Stimulated activated CD4-positive, alpha-beta T cell treated with anti-CD3 and anti-CD28 coated beads, Interleukin-12 subunit alpha, Interleukin-12 subunit beta, amount 100 ng/mL, for 48 hours (primary cell): Measurements from ENCODE around the gene TCERG1L.
"Not testable (repeated sequence)": the region's sequence is repeated elsewhere in the genome, so short reads cannot be mapped to it uniquely, and the experiment has no call there.

Source experiments
- DNase-seq, 3 donors: peaks; one replicate each; pipeline ENCODE4 v3.0.0-alpha.2; 2020; ENCODE audit warnings: low read depth in 2 of 3, low spot score in 1 of 3

TCERG1L gene

GRCh38 chr10:131090761-131091661 is 220.5 kb downstream of the TCERG1L start:
- no peak for DNase-seq

GRCh38 chr10:131089861-131090260 is 221.7 kb downstream of the TCERG1L start:
- no peak for DNase-seq

DNA sequence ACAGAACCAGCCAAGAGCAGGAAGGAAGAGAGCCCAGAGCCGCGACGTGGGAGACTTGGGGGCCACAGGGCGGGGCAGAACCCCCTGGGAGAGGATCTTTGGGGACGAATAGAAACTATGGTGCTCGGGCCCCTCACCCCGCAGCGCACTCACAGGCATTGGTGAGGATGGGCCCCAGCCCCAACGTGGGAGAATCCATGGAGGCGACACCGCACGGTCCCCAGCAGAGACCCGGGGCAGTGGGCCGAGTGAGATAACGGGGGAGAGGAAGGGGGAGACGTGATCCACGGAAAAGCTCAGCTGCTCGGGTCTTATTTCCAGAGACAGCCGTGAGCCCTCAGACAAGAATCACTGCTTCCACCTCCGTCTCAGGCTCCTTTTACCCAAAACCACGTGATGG is 222.4 kb downstream of the TCERG1L start:
- no peak for DNase-seq

DNA sequence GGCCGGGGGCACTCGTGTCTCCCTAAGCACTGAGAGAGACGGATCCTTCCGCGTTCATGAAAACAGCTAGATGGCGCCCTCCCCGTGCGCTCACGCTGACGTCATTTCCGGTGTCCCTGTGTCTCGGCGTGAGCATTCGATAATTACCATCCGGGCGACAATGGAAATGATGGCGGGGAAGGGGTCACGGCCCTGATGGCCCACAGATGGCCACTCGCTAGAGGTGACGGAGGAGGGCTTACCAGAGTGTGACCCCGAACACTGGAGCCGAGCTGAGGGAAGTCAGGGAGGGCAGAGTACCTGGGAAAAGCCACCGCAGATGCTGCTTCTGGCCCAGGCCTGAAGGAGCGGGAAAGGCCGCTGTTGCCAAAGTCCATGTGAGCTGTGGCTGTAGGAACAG is 222.9 kb downstream of the TCERG1L start:
- DNase-seq = no peak

GRCh38 chr10:131087464-131088215 is 223.9 kb downstream of the TCERG1L start:
- no peak for DNase-seq

GRCh38 chr10:131086511-131086910 is 225.0 kb downstream of the TCERG1L start:
- DNase-seq = no peak

GRCh38 chr10:131086094-131086493 is 225.4 kb downstream of the TCERG1L start:
- no peak for DNase-seq

DNA sequence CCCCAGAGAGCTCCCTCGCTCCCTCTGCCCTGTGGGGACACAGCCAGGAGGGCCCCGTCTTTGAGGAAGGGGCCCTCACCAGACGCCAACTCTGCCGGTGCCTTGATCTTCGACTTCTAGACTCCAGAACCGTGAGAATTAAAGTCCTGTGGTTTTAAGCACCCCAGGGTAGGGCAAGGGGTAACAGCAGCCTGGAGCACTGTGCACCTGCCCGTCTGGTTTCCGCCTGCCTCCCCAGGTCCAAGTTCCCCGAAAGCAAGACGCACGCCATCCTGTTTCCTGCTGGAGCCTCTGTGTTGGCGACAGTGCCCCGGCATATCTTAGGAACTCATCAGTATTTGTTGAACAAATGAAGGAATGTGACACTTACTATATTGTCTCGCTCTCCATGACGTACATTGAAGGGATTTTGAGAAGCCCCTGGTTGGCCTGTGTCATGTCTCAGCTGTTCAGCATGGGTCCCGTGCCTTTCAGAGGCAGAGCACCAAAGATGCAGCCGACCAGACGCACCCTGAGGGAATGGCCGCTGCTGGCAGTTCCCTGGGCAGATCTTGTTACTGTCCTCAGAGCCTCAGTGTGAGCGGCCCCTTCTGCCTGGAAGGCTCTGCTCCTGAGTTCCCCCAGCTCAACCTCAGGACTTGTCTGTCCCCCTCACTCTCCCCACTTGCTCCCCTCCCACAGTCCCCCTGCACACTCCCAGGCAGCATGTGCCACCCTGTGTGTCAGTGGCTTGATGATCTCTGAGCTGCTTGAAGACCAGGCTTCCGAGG is 226.2 kb downstream of the TCERG1L start:
- no peak for DNase-seq

DNA sequence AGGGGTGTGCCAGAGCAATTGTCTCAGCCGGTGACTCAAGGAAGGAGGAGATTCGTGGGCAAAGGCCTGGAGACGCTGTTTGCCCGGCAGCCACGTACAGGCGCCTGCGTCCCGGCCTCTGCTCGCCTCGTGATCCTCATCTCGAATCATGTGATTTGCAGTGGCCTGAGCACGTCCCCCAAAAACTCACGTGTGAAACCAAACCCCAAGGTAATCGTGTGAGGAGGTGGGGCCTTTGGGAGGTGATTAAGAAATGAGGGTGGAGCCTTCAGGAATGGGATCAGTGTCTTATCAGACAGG is 226.8 kb downstream of the TCERG1L start:
- no peak for DNase-seq

GRCh38 chr10:131083915-131084790 is 227.4 kb downstream of the TCERG1L start:
- DNase-seq = no peak

GRCh38 chr10:131082991-131083481 is 228.5 kb downstream of the TCERG1L start:
- DNase-seq = no peak

DNA sequence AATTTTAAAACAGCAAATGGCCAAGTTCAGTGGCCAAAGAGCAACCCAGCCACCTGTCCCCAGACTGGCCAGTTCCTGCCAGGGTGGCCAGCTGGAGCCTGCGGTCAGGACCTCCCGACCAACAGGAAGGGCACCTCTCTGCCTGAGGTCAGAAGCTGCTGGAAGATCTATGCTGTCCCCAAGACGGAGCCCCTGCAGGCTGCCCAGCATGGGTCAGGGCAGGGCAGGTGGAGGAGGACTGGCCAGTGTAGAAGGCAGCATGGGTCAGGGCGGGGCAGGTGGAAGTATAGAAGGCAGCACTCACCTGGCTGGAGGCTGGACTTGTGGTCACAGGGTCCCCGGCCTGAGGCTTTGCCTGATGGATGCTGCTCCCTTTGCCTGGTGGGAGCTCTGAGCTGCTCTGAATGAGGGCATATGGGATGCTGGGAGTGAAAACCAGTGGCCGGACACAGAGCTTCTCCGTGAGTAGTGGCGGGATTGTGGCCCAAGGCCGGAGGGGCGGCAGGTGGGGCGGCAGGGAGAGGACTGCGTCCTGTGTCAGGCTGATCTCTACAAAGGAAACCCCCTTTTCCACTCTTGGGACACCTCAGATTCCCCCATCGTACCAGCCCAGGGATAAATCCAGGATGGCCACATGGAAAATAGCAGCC is 229.2 kb downstream of the TCERG1L start:
- DNase-seq = no peak

GRCh38 chr10:131081786-131082185 is 229.7 kb downstream of the TCERG1L start:
- no peak for DNase-seq

- DNase-seq = no peak
These were observed 230.1 kb downstream of the TCERG1L start for GRCh38 chr10:131081376-131081775.

- DNase-seq = no peak
These were observed 230.9 kb downstream of the TCERG1L start for GRCh38 chr10:131080571-131080970.

DNA sequence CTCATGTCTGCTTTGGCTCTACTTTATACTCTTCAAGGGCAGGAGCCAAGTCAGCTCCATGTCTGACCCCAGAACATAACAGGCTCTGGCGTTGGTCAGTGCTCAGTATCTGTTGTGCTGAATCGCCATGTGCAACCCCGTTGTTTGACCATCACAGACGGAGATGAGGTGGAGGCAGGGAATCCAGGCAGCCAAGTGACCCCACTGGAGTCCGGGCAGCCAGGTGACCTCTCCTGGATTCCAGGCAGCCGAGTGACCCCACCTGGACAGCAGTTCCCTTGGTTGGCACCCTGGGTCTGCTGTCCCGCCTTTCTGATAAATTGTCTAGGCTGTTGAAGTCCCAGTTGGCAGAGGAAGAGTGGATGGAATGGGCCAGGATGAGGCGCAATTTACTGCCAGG is 232.2 kb downstream of the TCERG1L start:
- no peak for DNase-seq

DNA sequence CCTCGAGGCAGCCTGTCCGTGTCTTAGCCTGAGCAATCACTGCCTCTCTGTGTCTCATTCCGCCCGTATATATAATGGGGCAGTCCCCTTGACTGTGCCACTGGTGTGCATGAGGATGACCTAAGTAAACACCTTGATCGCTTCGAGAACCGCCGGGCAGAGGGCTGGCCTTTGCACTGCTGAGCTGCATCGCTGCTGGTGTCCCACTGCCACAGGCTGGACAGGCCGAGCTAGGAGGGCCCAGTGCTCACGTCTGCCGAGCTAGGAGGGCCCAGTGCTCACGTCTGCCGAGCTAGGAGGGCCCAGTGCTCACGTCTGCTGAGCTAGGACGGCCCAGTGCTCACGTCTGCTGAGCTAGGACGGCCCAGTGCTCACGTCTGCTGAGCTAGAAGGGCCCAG is 232.6 kb downstream of the TCERG1L start:
- not testable (repeated sequence) for DNase-seq

- DNase-seq = no peak
These were observed 233.2 kb downstream of the TCERG1L start for GRCh38 chr10:131078131-131078881.

- no peak for DNase-seq
These were observed 233.8 kb downstream of the TCERG1L start for GRCh38 chr10:131077724-131078123.
